Effector CD4-positive, alpha-beta T cell (primary cell): ENCODE data around the gene HBB.

Experiments used
- DNase-seq: peaks from one replicate; pipeline ENCODE4 v3.0.0-alpha.2; 2020

Gene HBB

DNA sequence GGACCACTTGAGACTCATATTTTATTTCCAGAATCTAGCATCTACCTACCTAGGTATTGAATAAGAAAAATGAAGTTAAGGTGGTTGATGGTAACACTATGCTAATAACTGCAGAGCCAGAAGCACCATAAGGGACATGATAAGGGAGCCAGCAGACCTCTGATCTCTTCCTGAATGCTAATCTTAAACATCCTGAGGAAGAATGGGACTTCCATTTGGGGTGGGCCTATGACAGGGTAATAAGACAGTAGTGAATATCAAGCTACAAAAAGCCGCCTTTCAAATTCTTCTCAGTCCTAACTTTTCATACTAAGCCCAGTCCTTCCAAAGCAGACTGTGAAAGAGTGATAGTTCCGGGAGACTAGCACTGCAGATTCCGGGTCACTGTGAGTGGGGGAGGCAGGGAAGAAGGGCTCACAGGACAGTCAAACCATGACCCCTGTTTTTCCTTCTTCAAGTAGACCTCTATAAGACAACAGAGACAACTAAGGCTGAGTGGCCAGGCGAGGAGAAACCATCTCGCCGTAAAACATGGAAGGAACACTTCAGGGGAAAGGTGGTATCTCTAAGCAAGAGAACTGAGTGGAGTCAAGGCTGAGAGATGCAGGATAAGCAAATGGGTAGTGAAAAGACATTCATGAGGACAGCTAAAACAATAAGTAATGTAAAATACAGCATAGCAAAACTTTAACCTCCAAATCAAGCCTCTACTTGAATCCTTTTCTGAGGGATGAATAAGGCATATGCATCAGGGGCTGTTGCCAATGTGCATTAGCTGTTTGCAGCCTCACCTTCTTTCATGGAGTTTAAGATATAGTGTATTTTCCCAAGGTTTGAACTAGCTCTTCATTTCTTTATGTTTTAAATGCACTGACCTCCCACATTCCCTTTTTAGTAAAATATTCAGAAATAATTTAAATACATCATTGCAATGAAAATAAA lies 2.1 kb downstream of the HBB start:
- no peak for DNase-seq

DNA sequence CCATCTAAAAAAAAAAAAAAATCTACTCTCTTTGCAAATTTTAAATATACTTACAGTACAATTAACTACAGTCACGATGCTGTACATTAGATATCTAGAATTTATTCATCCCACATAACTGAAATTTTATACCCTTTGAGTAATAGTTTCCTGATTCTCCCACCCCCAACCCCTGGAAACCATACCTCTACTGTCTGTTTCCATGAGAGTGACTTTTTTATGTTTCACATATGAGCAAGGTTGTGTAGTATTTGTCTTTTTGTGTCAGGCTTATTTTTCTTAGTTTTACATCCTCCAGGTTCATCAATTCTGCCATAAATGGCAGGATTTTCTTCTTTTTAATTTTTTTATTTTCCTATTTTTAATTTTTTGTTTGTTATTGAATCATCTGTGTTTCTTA lies 3.2 kb downstream of the HBB start:
- DNase-seq = no peak

DNA sequence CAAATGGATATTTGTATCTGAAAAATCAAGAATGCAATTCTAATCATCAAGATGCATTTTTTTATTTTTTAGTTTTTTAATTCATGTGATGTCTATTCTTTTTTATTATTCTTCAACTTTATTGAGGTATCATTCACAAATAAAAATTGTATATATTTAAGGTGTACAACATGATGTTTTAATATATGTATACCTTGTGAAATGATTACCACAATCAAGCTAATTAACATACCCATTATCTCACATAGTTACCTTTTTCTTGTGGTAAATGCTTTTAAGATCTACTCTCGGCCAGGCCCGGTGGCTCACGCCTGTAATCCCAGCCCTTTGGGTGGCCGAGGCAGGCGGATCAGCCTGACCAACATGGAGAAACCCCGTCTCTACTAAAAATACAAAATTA lies 3.7 kb downstream of the HBB start:
- no peak for DNase-seq

DNA sequence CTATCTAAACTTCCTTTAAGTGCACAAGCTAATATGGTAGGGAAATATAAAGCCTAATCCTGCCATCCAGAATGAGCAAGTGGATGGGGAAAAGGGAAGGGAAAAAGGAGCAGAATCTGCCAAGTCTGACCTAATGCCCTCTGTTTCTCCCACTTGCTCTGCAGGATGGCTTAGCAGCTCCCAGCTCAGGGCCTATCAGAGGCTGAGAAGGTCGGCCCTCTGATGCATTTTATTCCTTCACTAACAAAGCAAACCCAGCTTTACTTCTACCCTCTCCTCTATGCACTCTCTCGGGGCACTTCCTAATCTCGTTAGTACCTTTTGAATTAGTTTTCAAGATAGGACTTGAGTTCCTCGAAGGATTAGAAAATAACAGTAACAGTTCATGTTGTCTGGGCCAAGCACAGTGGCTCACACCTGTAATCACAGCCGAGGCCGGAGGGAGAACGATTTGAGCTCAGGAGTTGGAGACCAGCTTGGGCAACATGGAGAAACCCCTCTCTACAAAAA lies 16.4 kb downstream of the HBB start:
- no peak for DNase-seq

DNA sequence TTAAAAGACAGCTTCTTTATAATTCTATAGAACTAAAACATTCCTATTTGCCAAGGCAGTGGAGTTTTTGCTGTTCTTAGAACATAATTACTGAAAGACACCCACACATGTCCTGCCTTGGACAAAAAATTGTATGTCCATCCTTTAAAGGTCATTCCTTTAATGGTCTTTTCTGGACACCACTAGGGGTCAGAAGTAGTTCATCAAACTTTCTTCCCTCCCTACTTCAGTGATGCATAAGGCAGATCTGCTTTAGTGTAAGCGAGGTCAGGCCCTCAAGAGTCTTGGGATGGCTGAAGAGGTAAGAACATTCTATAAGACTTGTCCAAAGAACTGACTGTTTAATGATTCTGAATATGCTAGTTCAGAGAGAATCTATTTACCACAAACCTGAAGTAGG lies 22.1 kb downstream of the HBB start:
- DNase-seq = no peak

DNA sequence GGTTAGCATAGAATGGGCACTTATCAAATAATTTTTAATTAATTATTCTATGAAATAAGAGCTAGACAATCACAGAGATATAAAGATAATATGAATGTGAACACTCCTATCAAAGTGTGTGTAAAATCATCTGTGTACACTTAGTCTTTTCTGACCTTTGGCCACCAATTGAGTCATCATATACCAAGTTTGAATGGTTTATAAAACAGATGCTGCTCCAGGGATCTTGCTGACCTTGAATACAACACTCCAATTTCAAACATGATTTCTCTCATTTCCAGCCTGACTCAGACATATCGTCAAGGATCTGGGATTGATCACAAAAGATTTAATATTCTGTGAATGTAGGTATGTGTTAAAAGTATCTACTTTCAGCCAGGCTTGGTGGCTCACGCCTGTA lies 23.5 kb downstream of the HBB start:
- no peak for DNase-seq

DNA sequence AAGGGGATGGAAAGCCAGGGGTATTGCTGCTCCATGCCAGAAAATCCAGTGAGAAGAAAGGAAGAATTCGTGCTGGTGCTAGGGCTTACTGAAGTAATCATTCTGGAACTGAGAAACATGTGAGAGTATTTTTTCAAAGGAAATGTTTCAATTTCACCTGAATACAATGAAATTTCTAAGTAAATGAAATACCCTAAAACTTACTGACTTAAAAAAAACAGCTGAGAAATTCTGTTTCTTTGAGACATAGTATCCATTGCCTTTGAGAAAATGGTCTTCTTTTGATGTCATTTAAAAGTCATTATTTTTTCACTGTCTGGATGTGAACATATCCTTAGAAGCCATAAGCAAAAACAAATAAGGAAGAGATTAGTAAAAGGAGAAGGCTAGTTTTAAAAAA lies 26.3 kb downstream of the HBB start, which contains the start of gene OR51V1:
OR51V1 (minus strand) TSS at position 101 of the 400 bp plus-strand sequence; CDS start at position 101, 0 bp downstream.
- no peak for DNase-seq

DNA sequence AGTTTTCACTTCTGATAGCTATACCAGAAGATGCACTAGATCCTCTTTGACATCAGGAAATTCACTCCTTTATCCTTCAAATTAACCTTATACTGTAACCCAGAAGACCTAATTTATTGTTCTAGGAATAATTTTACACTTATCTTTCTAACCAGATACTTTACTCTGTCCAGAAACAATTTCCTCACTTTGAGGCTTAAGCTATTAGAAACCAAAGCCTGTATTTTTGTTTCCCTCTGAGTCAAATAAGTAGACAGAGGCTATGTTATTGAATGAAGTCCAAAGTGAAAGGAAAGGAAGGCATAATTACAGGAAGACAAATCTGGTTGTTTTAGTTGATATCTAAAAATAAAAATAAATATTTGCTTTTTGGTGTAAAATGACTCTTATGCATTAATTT lies 28.6 kb downstream of the HBB start:
- no peak for DNase-seq

DNA sequence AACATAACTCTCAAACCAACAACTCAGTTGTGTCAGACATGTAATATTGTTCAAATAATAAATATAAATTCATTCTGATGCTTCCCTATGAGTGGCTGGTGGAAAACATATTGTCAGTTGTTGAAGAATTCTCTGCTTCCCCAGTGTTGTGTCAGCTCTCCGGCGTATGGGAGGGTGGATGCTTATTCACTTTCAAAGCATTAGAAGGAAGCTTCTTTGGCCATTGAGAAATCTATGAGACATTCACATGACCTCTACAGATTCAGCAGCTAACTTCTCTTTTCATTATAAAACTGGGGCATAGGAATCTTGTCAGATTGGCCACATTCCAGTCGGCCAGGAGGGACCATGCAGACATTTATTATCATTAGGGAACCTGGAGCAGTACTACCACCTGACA lies 29.3 kb downstream of the HBB start:
- no peak for DNase-seq

DNA sequence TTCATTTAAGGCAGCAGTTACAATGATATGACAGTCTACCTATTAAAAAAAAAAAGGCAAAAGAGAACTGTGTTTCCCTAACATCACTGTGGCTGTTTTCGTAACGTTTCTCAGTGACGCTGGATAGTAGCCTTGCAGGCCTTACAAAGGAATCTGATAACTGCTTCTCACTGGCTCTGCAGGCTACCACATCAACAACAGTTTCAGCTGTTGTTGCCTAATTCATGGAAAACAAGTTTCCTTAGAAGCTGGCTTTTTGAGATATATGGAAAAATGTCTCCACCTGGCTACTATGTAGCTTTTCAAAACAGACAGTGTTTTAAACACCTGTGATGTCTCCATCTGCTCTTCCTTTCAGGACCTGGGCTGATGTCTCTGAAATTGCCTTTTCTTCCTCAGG lies 30.1 kb downstream of the HBB start:
- no peak for DNase-seq

DNA sequence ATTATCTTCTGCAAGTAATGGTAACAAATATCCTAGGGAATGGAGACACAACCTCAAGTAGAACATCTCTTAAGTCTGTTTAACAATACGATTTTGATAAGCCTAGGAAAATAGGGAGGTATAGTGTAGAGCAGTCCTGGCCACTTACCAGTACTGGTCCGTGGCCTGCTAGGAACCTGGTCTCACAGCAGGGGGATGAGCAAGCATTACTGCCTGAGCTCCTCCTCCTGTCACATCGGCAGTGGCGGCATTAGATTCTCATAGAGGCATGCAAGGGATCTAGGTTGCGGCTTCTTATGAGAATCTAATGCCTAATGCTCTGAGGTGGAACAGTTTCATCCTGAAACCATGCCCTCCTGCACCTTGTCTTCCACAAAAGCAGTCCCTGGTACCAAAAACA lies 30.8 kb downstream of the HBB start:
- DNase-seq = no peak

DNA sequence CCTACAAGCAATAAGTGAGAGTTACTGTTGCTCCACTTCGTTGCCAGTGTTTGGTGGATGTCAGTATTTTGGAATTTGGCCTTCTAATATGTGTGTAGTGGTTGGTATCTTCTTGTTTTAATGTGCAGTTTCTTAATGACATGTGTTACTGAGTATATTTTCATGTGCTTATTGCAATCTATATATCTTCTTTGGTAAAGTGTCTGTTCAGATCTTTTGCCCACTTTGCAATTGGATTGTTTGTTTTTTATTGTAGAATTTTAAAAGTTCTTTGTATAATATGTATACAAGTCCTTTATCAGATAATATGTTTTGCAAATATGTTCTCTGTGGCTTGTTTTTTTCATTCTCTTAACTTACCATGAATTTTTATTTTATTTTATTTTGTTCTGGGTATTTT lies 34.1 kb downstream of the HBB start:
- DNase-seq = no peak

DNA sequence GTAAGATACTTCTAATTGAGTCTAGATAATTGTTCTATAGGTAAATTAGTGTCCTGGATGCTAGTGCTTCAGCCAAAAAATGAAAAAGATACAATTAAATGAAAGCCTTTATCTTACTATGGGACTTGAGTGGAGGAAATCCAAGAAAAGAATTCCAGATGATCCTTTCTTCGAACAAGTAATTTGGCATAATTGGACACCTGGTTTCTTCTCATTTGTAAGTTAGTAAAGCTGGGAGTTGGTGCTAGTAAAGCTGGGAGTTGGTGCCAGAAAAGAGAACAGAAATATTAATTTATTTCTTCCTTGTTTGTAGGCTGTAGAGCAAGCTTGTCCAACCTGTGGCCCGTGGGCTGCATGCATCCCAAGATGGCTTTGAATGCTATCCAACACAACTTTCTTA lies 38.7 kb downstream of the HBB start:
- DNase-seq = no peak

DNA sequence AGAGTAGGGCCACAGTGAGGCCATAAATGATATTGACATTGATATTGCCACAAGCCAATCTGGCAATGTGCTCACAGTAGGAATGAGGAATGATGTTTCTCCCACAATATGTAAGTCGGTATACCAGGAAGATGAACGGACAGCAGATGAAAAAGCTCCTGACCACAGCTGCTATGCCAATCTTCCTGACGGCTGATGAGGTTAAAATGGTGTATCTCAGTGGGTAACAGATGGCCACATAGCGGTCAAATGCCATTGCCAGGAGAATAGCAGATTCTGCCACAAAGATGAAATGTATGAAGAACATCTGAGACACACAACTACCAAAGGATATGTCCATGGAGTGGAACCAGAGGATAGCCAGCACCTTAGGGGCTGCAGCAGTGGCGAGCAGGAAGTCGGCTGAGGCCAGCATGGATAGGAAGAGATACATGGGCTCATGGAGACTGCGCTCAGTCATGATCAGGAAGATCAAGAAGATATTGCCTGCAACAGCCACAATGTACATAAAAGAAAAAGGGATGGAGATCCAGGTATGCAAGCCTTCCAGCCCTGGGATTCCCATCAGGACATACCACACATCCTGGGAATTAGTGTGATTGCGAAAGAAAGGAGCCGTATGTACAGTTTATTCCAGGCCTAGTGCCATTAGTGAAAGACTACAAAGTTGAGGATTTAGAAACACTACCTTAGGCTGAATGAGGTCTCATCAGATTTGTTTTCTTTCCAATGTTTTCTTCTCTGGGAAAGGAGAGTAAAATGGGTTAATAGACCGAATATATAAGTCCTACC lies 48.6 kb downstream of the HBB start:
- no peak for DNase-seq
